HepG2 (cell line): ENCODE measurements around the gene MYCBP2. TPM values are rescaled to one million over a fixed set of nuclear protein-coding genes. Genes with fewer than 3 reads are reported as not detected.

Experiments
- ATAC-seq: fragments of 200-7000 bp; cut with Tn5 transposase; 3 replicates; pipeline ENCODE4 v1.9.1; 2020; ENCODE audit warnings: mild to moderate bottlenecking, moderate library complexity
- BruUV-seq: library from RNA; stranded (reverse); fragments of 400-500 nt; replicated peaks from 2 replicates; lab custom pipeline; 2021; lab: Mats Ljungman, UMichigan
- CTCF ChIA-PET: fragments of 300-600 bp; formaldehyde crosslinking; extraction: SDS; loops from one replicate; lab custom pipeline; 2021; ENCODE audit warnings: low total read pairs, inconsistent platforms, low intra/inter-chr PET ratio; lab: Yijun Ruan, JAX
- POLR2A ChIA-PET: fragments of 350-600 bp; sonication (Branson Sonifier 250); formaldehyde crosslinking; loops from one replicate; lab custom pipeline; 2020; ENCODE audit warnings: antibody characterized with exemption, inconsistent platforms; lab: Yijun Ruan, JAX
- DNase-seq: peaks from one replicate; pipeline ENCODE4 v3.0.0-alpha.2; 2015; ENCODE audit warnings: low spot score
- FAIRE-seq: peaks from 3 replicates; lab custom pipeline; 2011; peaks lifted over from hg19 to GRCh38; lab: Jason Lieb, UNC
- H2AFZ ChIP-seq: one replicate; pipeline ENCODE4 v1.6.1; 2011; ENCODE audit warnings: low read length, inconsistent platforms
- H3K27ac ChIP-seq: fragments of 300-600 bp; 3 replicates; pipeline ENCODE4 v1.8.0; 2011; ENCODE audit warnings: mixed run types, mild to moderate bottlenecking, mixed read lengths, low read length, inconsistent platforms; ENCODE audit not compliant: insufficient read depth; ENCODE audit errors: extremely low read length
- H3K27me3 ChIP-seq, 2 experiments: fragments of 200-600 bp in 1 of 2; 2 replicates in 1 of 2; 3 replicates in 1 of 2; pipeline versions ENCODE4 v1.6.0 to v1.8.0; 2011; ENCODE audit warnings: low read length in 2 of 2, mild to moderate bottlenecking in 2 of 2, moderate library complexity in 2 of 2, inconsistent platforms in 1 of 2; ENCODE audit not compliant: insufficient read depth in 2 of 2, control insufficient read depth in 1 of 2
- H3K36me3 ChIP-seq, 2 experiments: fragments of 200-600 bp in 1 of 2; replicated peaks in 1 of 2; 2 replicates in 1 of 2; 3 replicates in 1 of 2; pipeline versions ENCODE4 v1.5.1 to v1.8.0; 2011; ENCODE audit warnings: low read length in 2 of 2, inconsistent platforms in 1 of 2; ENCODE audit not compliant: insufficient read depth in 2 of 2, control insufficient read depth in 1 of 2
- H3K4me1 ChIP-seq: 2 replicates; pipeline ENCODE4 v1.5.1; 2012; ENCODE audit warnings: low read length, inconsistent platforms; ENCODE audit not compliant: insufficient read depth
- H3K4me2 ChIP-seq: 2 replicates; pipeline ENCODE4 v1.6.0; 2011; ENCODE audit warnings: low read depth, low read length, inconsistent platforms
- H3K4me3 ChIP-seq, 3 experiments: fragments of 200-600 bp in 1 of 3; sonication (generic), shearing (Covaris generic) in 1 of 3; replicated peaks in 1 of 3; 2 replicates each; pipeline ENCODE4 v1.5.1; 2011 to 2016; ENCODE audit warnings: low read length in 3 of 3, inconsistent platforms in 2 of 3, low read depth in 2 of 3, mild to moderate bottlenecking in 2 of 3, control low read depth in 1 of 3, mixed read lengths in 1 of 3; ENCODE audit not compliant: insufficient read depth in 1 of 3
- H3K79me2 ChIP-seq: one replicate; pipeline ENCODE4 v1.6.1; 2011; ENCODE audit warnings: low read length, inconsistent platforms; ENCODE audit not compliant: insufficient read depth
- H3K9ac ChIP-seq: 2 replicates; pipeline ENCODE4 v1.6.0; 2011; ENCODE audit warnings: mild to moderate bottlenecking, low read depth, low read length, inconsistent platforms; ENCODE audit not compliant: insufficient read depth
- H3K9me3 ChIP-seq: 2 replicates; pipeline ENCODE4 v1.5.1; 2012; ENCODE audit warnings: mild to moderate bottlenecking, low read length
- H4K20me1 ChIP-seq: 2 replicates; pipeline ENCODE4 v1.6.0; 2011; ENCODE audit warnings: inconsistent platforms, mild to moderate bottlenecking, low read length, moderate library complexity; ENCODE audit not compliant: insufficient read depth
- ARID3A ChIP-seq: IDR thresholded peaks from 2 replicates; pipeline ENCODE4 v1.6.1; 2012; ENCODE audit warnings: low read depth, low read length, improper control_type of control experiment
- FOXA1 ChIP-seq, 2 experiments: fragments of 450-650 bp in 1 of 2; sonication (generic) in 1 of 2; formaldehyde crosslinking in 1 of 2; IDR thresholded peaks; 2 replicates each; pipeline versions ENCODE4 v1.4.0 to v1.6.1; 2016 to 2020; ENCODE audit warnings: missing genetic modification reagents in 1 of 2
- FOXA3 ChIP-seq: IDR thresholded peaks from 2 replicates; pipeline ENCODE4 v1.6.1; 2016; ENCODE audit warnings: missing genetic modification reagents, missing compliant biosample characterization
- FOXP1 ChIP-seq, 2 experiments: fragments of 450-650 bp in 1 of 2; IDR thresholded peaks; 2 replicates each; pipeline ENCODE4 v1.6.1; 2017 to 2018; ENCODE audit warnings: antibody characterized with exemption in 1 of 2
- PHF8 ChIP-seq: sonication (generic); formaldehyde crosslinking; IDR thresholded peaks from 2 replicates; pipeline ENCODE4 v1.5.0; 2020; ENCODE audit warnings: missing genetic modification reagents
- SOX13 ChIP-seq, 3 experiments: fragments of 450-650 bp in 1 of 3; sonication (generic) in 1 of 3; formaldehyde crosslinking in 1 of 3; IDR thresholded peaks in 2 of 3; conservative IDR thresholded peaks in 1 of 3; 2 replicates each; pipeline versions ENCODE4 v1.5.0 to v1.6.1; 2016 to 2020; ENCODE audit warnings: antibody characterized with exemption in 1 of 3, mild to moderate bottlenecking in 1 of 3, missing compliant biosample characterization in 1 of 3, missing genetic modification reagents in 1 of 3, moderate library complexity in 1 of 3
- SP140L ChIP-seq: sonication (generic); formaldehyde crosslinking; IDR thresholded peaks from 2 replicates; pipeline ENCODE4 v1.4.0; 2020; ENCODE audit warnings: missing genetic modification reagents, borderline replicate concordance
- SRSF9 ChIP-seq: fragments of 200-400 bp; formaldehyde crosslinking; IDR thresholded peaks from 2 replicates; pipeline ENCODE4 v1.6.1; 2018; ENCODE audit warnings: borderline replicate concordance, mild to moderate bottlenecking, low read depth, low read length; ENCODE audit not compliant: insufficient read depth, poor library complexity, severe bottlenecking
- SYNCRIP ChIP-seq: fragments of 200-400 bp; formaldehyde crosslinking; IDR thresholded peaks from 2 replicates; pipeline ENCODE4 v1.6.1; 2018; ENCODE audit warnings: mild to moderate bottlenecking, low read depth, low read length; ENCODE audit not compliant: insufficient read depth
- TBX3 ChIP-seq: fragments of 450-650 bp; IDR thresholded peaks from 2 replicates; pipeline ENCODE4 v1.6.1; 2017; ENCODE audit warnings: antibody characterized with exemption, mild to moderate bottlenecking, inconsistent platforms, borderline replicate concordance
- ZFX ChIP-seq: sonication (generic); formaldehyde crosslinking; IDR thresholded peaks from 2 replicates; pipeline ENCODE4 v1.4.0; 2020; ENCODE audit warnings: mild to moderate bottlenecking, low read depth, missing genetic modification reagents, moderate library complexity
- ZFY ChIP-seq: sonication (generic); formaldehyde crosslinking; IDR thresholded peaks from 2 replicates; pipeline ENCODE4 v1.4.0; 2020; ENCODE audit warnings: missing genetic modification reagents
- ZNF160 ChIP-seq: sonication (generic); formaldehyde crosslinking; IDR thresholded peaks from 2 replicates; pipeline ENCODE4 v1.8.0; 2022; ENCODE audit warnings: mild to moderate bottlenecking, inconsistent platforms, missing genetic modification reagents
- ZNF451 ChIP-seq: sonication (generic); formaldehyde crosslinking; IDR thresholded peaks from 2 replicates; pipeline ENCODE4 v1.5.0; 2020; ENCODE audit warnings: mild to moderate bottlenecking, missing genetic modification reagents
- ZNF687 ChIP-seq: sonication (generic); formaldehyde crosslinking; IDR thresholded peaks from 2 replicates; pipeline ENCODE4 v1.5.1; 2020; ENCODE audit warnings: mild to moderate bottlenecking, missing genetic modification reagents, moderate library complexity
- ZNF7 ChIP-seq: IDR thresholded peaks from 2 replicates; pipeline ENCODE4 v1.6.1; 2016; ENCODE audit warnings: missing biosample characterization, missing genetic modification reagents
- ZNF710 ChIP-seq: sonication (generic); formaldehyde crosslinking; IDR thresholded peaks from 2 replicates; pipeline ENCODE4 v1.5.0; 2020; ENCODE audit warnings: mild to moderate bottlenecking, missing genetic modification reagents, borderline replicate concordance
- in situ Hi-C: cut with HindIII; loops from 2 replicates; pipeline ENCODE4 v1.10.0; 2017; ENCODE audit warnings: low pct_unique_long_range_greater_than_20kb; ENCODE audit not compliant: extremely low pct_ligation_motif_present
- intact Hi-C: fragments of 100-400 bp; cut with micrococcal nuclease; formaldehyde crosslinking; loops from one replicate; pipeline ENCODE4 v1.10.0; 2022; ENCODE audit not compliant: unreplicated experiment
- polyA plus RNA-seq, 8 experiments: library from polyadenylated mRNA; depleted of rRNA in 3 of 8; stranded (reverse) in 7 of 8; unstranded in 1 of 8; fragments of >200 nt; fragmentation: Illumina TruSeq in 4 of 8; extraction: Trizol in 4 of 8; gene quantifications; 2 replicates each; pipeline versions ENCODE4 v1.2.1 to v1.2.3, GENCODE V29; 2011 to 2016; ENCODE audit warnings: low read depth in 4 of 8, missing spikeins in 1 of 8, mixed read lengths in 1 of 8; ENCODE audit not compliant: insufficient read depth in 1 of 8
- total RNA-seq, 5 experiments: library from RNA; depleted of rRNA; stranded (reverse); fragments of >200 nt; fragmentation: Illumina TruSeq; extraction: Trizol; gene quantifications; 2 replicates each; pipeline ENCODE4 v1.2.3, GENCODE V29; 2016; ENCODE audit warnings: low read depth in 1 of 5

The MYCBP2 gene
- total and polyA plus RNA-seq, 2 of the 13 experiments (the other 11 are each of a cell fraction or from before 2014, with no cell fraction given) = 16.3 to 35.3 TPM

GRCh38 chr13:77289851-77290250 lies 37.0 kb downstream of the MYCBP2 start:
- H3K9ac ChIP-seq = no peak overlapping the region
- no peaks in the 10 kb centered on the region for H4K20me1 ChIP-seq
- intact Hi-C loops = no loop called here
- no peaks in the 10 kb centered on the region for H3K9me3 ChIP-seq
- in situ Hi-C loops = no loop called here
- H2AFZ ChIP-seq = no peak overlapping the region
- H3K27ac ChIP-seq = no peak overlapping the region
- BruUV-seq = no TSS peak
- no peak overlapping the region for H3K4me3 ChIP-seq
- ChIA-PET CTCF (no interaction called here), POLR2A (no interaction called here)
- no peak for ATAC-seq
- H3K79me2 ChIP-seq = no peaks in the 10 kb centered on the region
- DNase-seq = no peak
- no peak overlapping the region for H3K4me2 ChIP-seq
- FAIRE-seq = no peak
- peaks cover 8% of the 10 kb centered on the region for H3K4me1 ChIP-seq
- H3K36me3 ChIP-seq = peaks cover 2 to 22% of the 10 kb centered on the region in 2 experiments; a peak in 2 of 5 replicates
- H3K27me3 ChIP-seq = no peaks in the 10 kb centered on the region
- no peak for TF ChIP-seq ZNF710 (CRISPR knock-in tag)
- no peak for TF ChIP-seq FOXP1 (IDR thresholded peaks at IDR 0.05)
- TF ChIP-seq FOXP1 (CRISPR knock-in tag; IDR thresholded peaks at IDR 0.05) = peak; percentile 54; the same call in 1 of the 2 replicates
- no peak for TF ChIP-seq ZNF687 (CRISPR knock-in tag)
- peak; percentile 71 for TF ChIP-seq TBX3
- TF ChIP-seq ZNF7 (CRISPR knock-in tag) = peak; percentile 63; the same call in 1 of the 2 replicates
- TF ChIP-seq ZFY (CRISPR knock-in tag) = no peak
- TF ChIP-seq SRSF9 = no peak
- no peak for TF ChIP-seq ZNF451 (CRISPR knock-in tag)
- no peak for TF ChIP-seq SYNCRIP
- TF ChIP-seq PHF8 (CRISPR knock-in tag) = no peak
- no peak for TF ChIP-seq ZNF160 (CRISPR knock-in tag)
- no peak for TF ChIP-seq SP140L (CRISPR knock-in tag)
- TF ChIP-seq FOXA1 (IDR thresholded peaks at IDR 0.05) = peak; percentile 87
- no peak for TF ChIP-seq FOXA1 (CRISPR knock-in tag; IDR thresholded peaks at IDR 0.05)
- TF ChIP-seq ARID3A = 0 out of 2 replicates have a peak, but pooled peaks have one; percentile 8
- 0 out of 2 replicates have a peak, but pooled peaks have one; percentile 20 for TF ChIP-seq FOXA3 (CRISPR knock-in tag)
- no peak for TF ChIP-seq SOX13 (IDR thresholded peaks at IDR 0.05)
- TF ChIP-seq SOX13 (CRISPR knock-in tag; conservative IDR thresholded peaks at IDR 0.05 in 1 of 2, IDR thresholded peaks at IDR 0.05 in 1 of 2) = peak in 1 of 2 experiments; percentile 46; a peak in 1 of 4 replicates
- no peak for TF ChIP-seq ZFX (CRISPR knock-in tag)
